Measurements from ENCODE around the gene FAM3D. TPM values are rescaled to one million over a fixed set of nuclear protein-coding genes. Genes with fewer than 3 reads are reported as not detected.

The FAM3D gene
- total RNA-seq, 4 donors from 2014 or later = 1.2 to 4.0 (median 1.4) TPM; not detected in 1

DNA sequence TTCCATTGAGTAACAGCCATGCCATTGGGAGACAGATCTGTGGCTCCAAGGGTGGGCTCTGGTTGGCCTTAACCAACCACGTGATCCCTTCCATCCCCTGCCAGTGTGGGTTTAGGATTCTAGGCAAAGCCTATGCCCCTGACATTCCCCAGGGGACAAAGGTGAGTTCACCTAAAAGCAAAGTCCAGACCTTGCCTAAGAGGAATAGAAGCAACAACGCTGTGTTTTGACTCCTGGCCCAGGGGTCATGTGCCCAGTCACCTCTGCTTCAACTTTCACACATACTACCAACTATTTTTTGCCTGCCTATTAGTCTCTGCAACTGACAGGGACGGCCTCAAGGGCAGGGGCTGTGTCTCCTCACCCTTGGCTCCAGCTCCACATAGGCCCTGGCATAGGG lies 42.0 kb downstream of the FAM3D start:
- peaks cover 19% of the 10 kb centered on the region for H3K4me1 ChIP-seq
- H3K36me3 ChIP-seq = no peaks in the 10 kb centered on the region
- H3K27ac ChIP-seq = no peak overlapping the region
- H3K27me3 ChIP-seq = no peaks in the 10 kb centered on the region
- WGBS = 82% methylated on average over 2 of the region's 3 CpGs
- TF ChIP-seq, protein P1, sequence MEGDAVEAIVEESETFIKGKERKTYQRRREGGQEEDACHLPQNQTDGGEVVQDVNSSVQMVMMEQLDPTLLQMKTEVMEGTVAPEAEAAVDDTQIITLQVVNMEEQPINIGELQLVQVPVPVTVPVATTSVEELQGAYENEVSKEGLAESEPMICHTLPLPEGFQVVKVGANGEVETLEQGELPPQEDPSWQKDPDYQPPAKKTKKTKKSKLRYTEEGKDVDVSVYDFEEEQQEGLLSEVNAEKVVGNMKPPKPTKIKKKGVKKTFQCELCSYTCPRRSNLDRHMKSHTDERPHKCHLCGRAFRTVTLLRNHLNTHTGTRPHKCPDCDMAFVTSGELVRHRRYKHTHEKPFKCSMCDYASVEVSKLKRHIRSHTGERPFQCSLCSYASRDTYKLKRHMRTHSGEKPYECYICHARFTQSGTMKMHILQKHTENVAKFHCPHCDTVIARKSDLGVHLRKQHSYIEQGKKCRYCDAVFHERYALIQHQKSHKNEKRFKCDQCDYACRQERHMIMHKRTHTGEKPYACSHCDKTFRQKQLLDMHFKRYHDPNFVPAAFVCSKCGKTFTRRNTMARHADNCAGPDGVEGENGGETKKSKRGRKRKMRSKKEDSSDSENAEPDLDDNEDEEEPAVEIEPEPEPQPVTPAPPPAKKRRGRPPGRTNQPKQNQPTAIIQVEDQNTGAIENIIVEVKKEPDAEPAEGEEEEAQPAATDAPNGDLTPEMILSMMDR (IDR thresholded peaks at IDR 0.05) = no peak
- no peak for TF ChIP-seq POLR2A (IDR thresholded peaks at IDR 0.05)
- TF ChIP-seq EP300 (IDR thresholded peaks at IDR 0.05) = no peak
- TF ChIP-seq POLR2AphosphoS5 (IDR thresholded peaks at IDR 0.05) = no peak
- DNase-seq (ENCODE audit: low spot score in 2 of 2) = no peak
- H3K9me3 ChIP-seq = no peaks in the 10 kb centered on the region
- no peak overlapping the region for H3K4me3 ChIP-seq

DNA sequence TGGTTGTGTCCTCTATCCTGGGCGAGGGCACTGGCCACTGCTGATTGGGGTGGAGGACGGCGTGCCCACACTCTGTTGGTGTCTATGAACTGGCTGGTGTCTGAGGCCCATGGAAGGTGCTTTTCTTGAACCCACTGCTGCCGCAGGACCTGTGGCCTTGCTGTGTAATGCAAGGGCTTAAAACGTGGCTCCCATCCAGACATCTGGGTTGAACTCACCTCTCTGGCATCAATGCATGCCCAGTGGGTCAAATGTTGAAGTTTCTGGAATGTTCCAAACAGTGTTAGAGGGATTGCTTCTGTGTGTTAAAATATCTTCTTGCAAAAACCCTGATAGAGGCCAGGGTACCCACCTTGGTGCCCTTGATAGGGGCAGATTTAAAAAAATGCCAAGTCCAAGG lies 42.6 kb downstream of the FAM3D start:
- Histone ChIP-seq H3K27ac (no peak overlapping the region), H3K9me3 (no peaks in the 10 kb centered on the region), H3K4me3 (no peak overlapping the region), H3K4me1 (peaks cover 15% of the 10 kb centered on the region), H3K36me3 (no peaks in the 10 kb centered on the region), H3K27me3 (no peaks in the 10 kb centered on the region)
- WGBS = 85% methylated on average over 5 of the region's 5 CpGs
- TF ChIP-seq, protein P1 (IDR thresholded peaks at IDR 0.05) = no peak
- no peak for TF ChIP-seq POLR2A (IDR thresholded peaks at IDR 0.05)
- no peak for TF ChIP-seq EP300 (IDR thresholded peaks at IDR 0.05)
- no peak for DNase-seq (ENCODE audit: low spot score in 2 of 2)

DNA sequence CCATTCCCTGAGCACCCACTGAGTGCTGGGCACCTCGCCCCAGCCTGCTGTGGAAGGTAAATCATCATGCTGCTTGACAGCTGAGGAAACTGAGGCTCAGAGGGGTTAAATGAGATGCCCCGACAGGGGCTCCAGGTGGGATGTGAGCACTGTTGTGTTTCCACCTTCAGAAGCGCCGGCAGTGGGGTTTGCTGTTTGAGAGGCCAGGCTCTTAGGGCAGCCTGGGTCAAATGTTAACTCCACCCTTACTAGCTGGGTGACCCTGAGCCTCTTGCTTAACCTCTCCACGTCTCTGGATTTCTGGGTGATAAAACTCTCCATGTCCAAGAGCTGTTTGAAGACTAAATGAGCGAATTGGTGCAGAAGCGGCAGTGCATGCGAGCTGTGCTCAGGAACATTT lies 43.1 kb downstream of the FAM3D start:
- Histone ChIP-seq H3K9me3 (no peaks in the 10 kb centered on the region), H3K36me3 (no peaks in the 10 kb centered on the region), H3K4me3 (no peak overlapping the region), H3K27me3 (no peaks in the 10 kb centered on the region), H3K27ac (no peak overlapping the region), H3K4me1 (peaks cover 13% of the 10 kb centered on the region)
- WGBS = 84% methylated on average over 7 of the region's 8 CpGs
- TF ChIP-seq EP300 (IDR thresholded peaks at IDR 0.05) (no peak), POLR2A (IDR thresholded peaks at IDR 0.05) (no peak), POLR2AphosphoS5 (IDR thresholded peaks at IDR 0.05) (no peak)
- TF ChIP-seq, protein P1 (IDR thresholded peaks at IDR 0.05) = no peak
- no peak for DNase-seq (ENCODE audit: low spot score in 2 of 2)

DNA sequence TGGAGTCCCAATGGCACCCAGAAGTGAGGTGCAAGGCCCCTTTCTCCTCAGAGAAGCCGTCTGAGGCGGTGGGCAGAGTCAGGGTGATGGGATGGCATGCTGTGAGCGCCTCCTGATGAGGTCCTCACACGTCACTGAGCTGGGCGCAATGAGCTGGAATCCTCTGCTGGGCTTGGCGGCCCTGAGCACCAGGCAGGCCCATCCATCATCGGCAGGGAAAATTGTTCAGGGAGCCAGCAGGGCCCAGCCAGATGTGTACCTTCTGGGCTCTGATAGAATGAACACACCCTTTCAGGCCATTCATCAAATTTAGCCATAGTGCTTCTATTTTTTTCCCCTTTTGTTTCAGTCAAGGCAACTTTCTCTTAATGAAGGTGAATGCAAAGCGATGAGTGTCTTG lies 43.7 kb downstream of the FAM3D start:
- Histone ChIP-seq H3K4me1 (peaks cover 12% of the 10 kb centered on the region), H3K27me3 (no peaks in the 10 kb centered on the region), H3K9me3 (no peaks in the 10 kb centered on the region), H3K27ac (no peak overlapping the region), H3K4me3 (no peak overlapping the region), H3K36me3 (no peaks in the 10 kb centered on the region)
- DNase-seq (ENCODE audit: low spot score in 2 of 2) = no peak
- 87% methylated on average over 4 of the region's 8 CpGs for WGBS
- no peak for TF ChIP-seq EP300 (IDR thresholded peaks at IDR 0.05)
- TF ChIP-seq POLR2AphosphoS5 (IDR thresholded peaks at IDR 0.05) = no peak
- TF ChIP-seq POLR2A (IDR thresholded peaks at IDR 0.05) = no peak
- TF ChIP-seq, protein P1 (IDR thresholded peaks at IDR 0.05) = no peak

DNA sequence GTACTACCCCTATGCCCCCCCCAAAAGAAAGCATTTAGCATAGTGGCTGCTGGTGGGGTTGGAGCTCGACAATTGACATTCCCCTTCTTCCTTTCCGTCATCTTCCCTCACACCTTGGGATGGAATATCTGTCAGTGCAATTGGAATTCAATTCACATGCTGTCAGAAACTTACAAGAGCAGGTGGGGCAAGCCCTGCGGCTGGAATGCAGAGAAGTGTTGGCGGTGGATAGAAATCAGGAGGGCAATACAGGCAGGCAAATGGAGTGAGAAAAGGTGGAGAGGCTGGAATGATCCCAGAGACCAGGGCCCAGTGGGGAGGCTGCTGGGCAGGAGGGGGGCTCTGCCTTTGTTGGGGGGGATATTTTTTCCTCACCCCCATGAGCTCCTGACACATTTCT lies 44.1 kb downstream of the FAM3D start:
- no peak for DNase-seq (ENCODE audit: low spot score in 2 of 2)
- Histone ChIP-seq H3K9me3 (no peaks in the 10 kb centered on the region), H3K36me3 (no peaks in the 10 kb centered on the region), H3K27ac (no peak overlapping the region), H3K4me3 (no peak overlapping the region), H3K27me3 (no peaks in the 10 kb centered on the region), H3K4me1 (peaks cover 14% of the 10 kb centered on the region)
- 86% methylated on average over 4 of the region's 4 CpGs for WGBS
- TF ChIP-seq EP300 (IDR thresholded peaks at IDR 0.05) (no peak), POLR2AphosphoS5 (IDR thresholded peaks at IDR 0.05) (no peak), POLR2A (IDR thresholded peaks at IDR 0.05) (no peak)
- TF ChIP-seq, protein P1 (IDR thresholded peaks at IDR 0.05) = no peak
